ENCODE results near the gene INF2. TPM values are rescaled to one million over a fixed set of nuclear protein-coding genes. Genes with fewer than 3 reads are reported as not detected.
A peak's percentile ranks its signal among the peaks of the same experiment; 100 is the strongest.

Gene INF2
- total RNA-seq, 1 experiment from 2014 or later, result 113 TPM

- Histone ChIP-seq H3F3A (ENCODE audit: insufficient read depth, low read depth) (no peaks in the 10 kb centered on the region), H3K79me2 (ENCODE audit: low read depth) (no peaks in the 10 kb centered on the region), H3K4me3 (no peak overlapping the region), H3K27me3 (ENCODE audit: insufficient read depth, low read depth) (no peaks in the 10 kb centered on the region), H3K36me3 (ENCODE audit: low read depth) (no peaks in the 10 kb centered on the region), H3K4me1 (replicated peaks; ENCODE audit: insufficient read depth) (peaks cover 3% of the 10 kb centered on the region; the same call in 1 of the 2 replicates), H3K4me2 (no peak overlapping the region), H3K9me3 (ENCODE audit: insufficient read depth, low read depth) (no peaks in the 10 kb centered on the region), H3K9me2 (ENCODE audit: insufficient read depth) (no peaks in the 10 kb centered on the region), H4K20me1 (ENCODE audit: insufficient read depth) (0 out of 2 replicates have a peak, but pooled peaks cover 2% of the 10 kb centered on the region), H3K27ac (no peak overlapping the region), H2AFZ (no peak overlapping the region)
- intact Hi-C loops (cut with micrococcal nuclease; ENCODE audit: unreplicated experiment), result no loop called here
- no peak for TF ChIP-seq EZH2 (IDR thresholded peaks at IDR 0.05; ENCODE audit: low read depth)
- CTCF ChIA-PET, result interaction anchor here (0.7 kb wide), 1 partner anchor 801 kb away, joined by 10 read pairs; no protein-coding TSS in a partner anchor
- DNase-seq, result no peak
- BruUV-seq (replicated peaks), result no TSS peak
- POLR2A ChIA-PET (ENCODE audit: unreplicated experiment), result no interaction called here
Observed at GRCh38 chr14:104729835-104730181, 40.4 kb downstream of the INF2 start.

- ChIA-PET POLR2A (ENCODE audit: unreplicated experiment) (no interaction called here), CTCF (no interaction called here)
- Histone ChIP-seq H3F3A (ENCODE audit: insufficient read depth, low read depth) (no peaks in the 10 kb centered on the region), H3K79me2 (ENCODE audit: low read depth) (no peaks in the 10 kb centered on the region), H3K4me1 (replicated peaks; ENCODE audit: insufficient read depth) (no peaks in the 10 kb centered on the region), H3K4me2 (no peak overlapping the region), H4K20me1 (ENCODE audit: insufficient read depth) (0 out of 2 replicates have a peak, but pooled peaks cover 2% of the 10 kb centered on the region), H3K9me3 (ENCODE audit: insufficient read depth, low read depth) (no peaks in the 10 kb centered on the region), H2AFZ (no peak overlapping the region), H3K36me3 (ENCODE audit: low read depth) (no peaks in the 10 kb centered on the region), H3K4me3 (no peak overlapping the region), H3K9me2 (ENCODE audit: insufficient read depth) (no peaks in the 10 kb centered on the region), H3K27me3 (ENCODE audit: insufficient read depth, low read depth) (no peaks in the 10 kb centered on the region), H3K27ac (no peak overlapping the region)
- BruUV-seq (replicated peaks), result no TSS peak
- no peak for DNase-seq
- no peak for TF ChIP-seq CTCF (conservative IDR thresholded peaks at IDR 0.05)
- TF ChIP-seq EZH2 (IDR thresholded peaks at IDR 0.05; ENCODE audit: low read depth), result no peak
- intact Hi-C loops (cut with micrococcal nuclease; ENCODE audit: unreplicated experiment), result no loop called here
Observed at GRCh38 chr14:104730487-104730886, 41.1 kb downstream of the INF2 start.

GRCh38 chr14:104731320-104732294 is 42.2 kb downstream of the INF2 start:
- no peak for DNase-seq
- intact Hi-C loops (cut with micrococcal nuclease; ENCODE audit: unreplicated experiment), result no loop called here
- Histone ChIP-seq H4K20me1 (ENCODE audit: insufficient read depth) (no peaks in the 10 kb centered on the region), H3F3A (ENCODE audit: insufficient read depth, low read depth) (no peaks in the 10 kb centered on the region), H3K9me2 (ENCODE audit: insufficient read depth) (no peaks in the 10 kb centered on the region), H2AFZ (no peak overlapping the region), H3K27me3 (ENCODE audit: insufficient read depth, low read depth) (no peaks in the 10 kb centered on the region), H3K4me1 (replicated peaks; ENCODE audit: insufficient read depth) (no peaks in the 10 kb centered on the region), H3K4me3 (no peak overlapping the region), H3K36me3 (ENCODE audit: low read depth) (no peaks in the 10 kb centered on the region), H3K4me2 (no peak overlapping the region), H3K79me2 (ENCODE audit: low read depth) (no peaks in the 10 kb centered on the region), H3K9me3 (ENCODE audit: insufficient read depth, low read depth) (no peaks in the 10 kb centered on the region), H3K27ac (no peak overlapping the region)
- no TSS peak for BruUV-seq (replicated peaks)
- ChIA-PET POLR2A (ENCODE audit: unreplicated experiment) (no interaction called here), CTCF (interaction anchor here (0.5 to 0.6 kb wide), 2 partner anchors 36 to 1117 kb away, joined by 3 to 9 read pairs; no protein-coding TSS in a partner anchor)
- no peak for TF ChIP-seq EZH2 (IDR thresholded peaks at IDR 0.05; ENCODE audit: low read depth)
- peak; percentile 62; the same call in 1 of the 2 replicates for TF ChIP-seq CTCF (conservative IDR thresholded peaks at IDR 0.05)

All from PC-9 (cell line).